ENCODE data around the gene NMNAT3. TPM values are rescaled to one million over a fixed set of nuclear protein-coding genes. Genes with fewer than 3 reads are reported as not detected.

Gene NMNAT3
- total RNA-seq, 2 donors from 2014 or later, result 2.7 to 7.3 TPM

- DNase-seq (ENCODE audit: low spot score in 2 of 2) (no peak), ATAC-seq (no peak)
- Mint-ChIP-seq H3K9me3 (no peaks in the 10 kb centered on the region), H3K36me3 (no peaks in the 10 kb centered on the region), H3K27ac (no peak overlapping the region)
Measured at GRCh38 chr3:139547666-139548065, 130.1 kb downstream of the NMNAT3 start.

GRCh38 chr3:139546772-139547171 lies 131.0 kb downstream of the NMNAT3 start:
- H3K27ac Mint-ChIP-seq, result no peak overlapping the region
- DNase-seq (ENCODE audit: low spot score in 2 of 2), result no peak

GRCh38 chr3:139541532-139542288 lies 136.1 kb downstream of the NMNAT3 start:
- no peaks in the 10 kb centered on the region for H3K9me3 Mint-ChIP-seq
- H3K36me3 Mint-ChIP-seq, result no peaks in the 10 kb centered on the region
- ATAC-seq (no peak), DNase-seq (ENCODE audit: low spot score in 2 of 2) (no peak)
- no peak overlapping the region for H3K27ac Mint-ChIP-seq

More at GRCh38 chr3:139546772-139547171, 131.0 kb downstream of the NMNAT3 start:
- Mint-ChIP-seq H3K36me3 (no peaks in the 10 kb centered on the region), H3K9me3 (no peaks in the 10 kb centered on the region)
- ATAC-seq, result no peak

GRCh38 chr3:139540651-139541531 lies 136.9 kb downstream of the NMNAT3 start:
- no peak overlapping the region for H3K27ac Mint-ChIP-seq
- no peak for DNase-seq (ENCODE audit: low spot score in 2 of 2)
- H3K36me3 Mint-ChIP-seq, result no peaks in the 10 kb centered on the region
- peak in 1 of 2 donors; percentile 39 for ATAC-seq
- H3K9me3 Mint-ChIP-seq, result no peaks in the 10 kb centered on the region

GRCh38 chr3:139538733-139539132 lies 139.0 kb downstream of the NMNAT3 start:
- Mint-ChIP-seq H3K27ac (no peak overlapping the region), H3K36me3 (no peaks in the 10 kb centered on the region), H3K9me3 (no peaks in the 10 kb centered on the region)
- ATAC-seq (no peak), DNase-seq (ENCODE audit: low spot score in 2 of 2) (no peak)

GRCh38 chr3:139537795-139538621 lies 139.8 kb downstream of the NMNAT3 start:
- no peaks in the 10 kb centered on the region for H3K9me3 Mint-ChIP-seq
- no peaks in the 10 kb centered on the region for H3K36me3 Mint-ChIP-seq
- no peak overlapping the region for H3K27ac Mint-ChIP-seq
- ATAC-seq (peak; percentile 36 to 65), DNase-seq (ENCODE audit: low spot score in 2 of 2) (no peak)

- Mint-ChIP-seq H3K9me3 (no peaks in the 10 kb centered on the region), H3K27ac (no peak overlapping the region), H3K36me3 (no peaks in the 10 kb centered on the region)
- no peak for ATAC-seq
- no peak for DNase-seq (ENCODE audit: low spot score in 2 of 2)
Measured at GRCh38 chr3:139537361-139537760, 140.4 kb downstream of the NMNAT3 start.

- Mint-ChIP-seq H3K9me3 (no peaks in the 10 kb centered on the region), H3K27ac (no peak overlapping the region), H3K36me3 (no peaks in the 10 kb centered on the region)
- DNase-seq (ENCODE audit: low spot score in 2 of 2) (no peak), ATAC-seq (no peak)
Measured at GRCh38 chr3:139534992-139535879, 142.5 kb downstream of the NMNAT3 start.

- ATAC-seq (no peak), DNase-seq (ENCODE audit: low spot score in 2 of 2) (no peak)
- Mint-ChIP-seq H3K36me3 (no peaks in the 10 kb centered on the region), H3K27ac (no peak overlapping the region), H3K9me3 (no peaks in the 10 kb centered on the region)
Measured at GRCh38 chr3:139534455-139534812, 143.3 kb downstream of the NMNAT3 start.

GRCh38 chr3:139533781-139534454 lies 143.9 kb downstream of the NMNAT3 start:
- DNase-seq (ENCODE audit: low spot score in 2 of 2) (no peak), ATAC-seq (no peak)
- no peak overlapping the region for H3K27ac Mint-ChIP-seq
- no peaks in the 10 kb centered on the region for H3K36me3 Mint-ChIP-seq
- H3K9me3 Mint-ChIP-seq, result no peaks in the 10 kb centered on the region

- ATAC-seq (no peak), DNase-seq (ENCODE audit: low spot score in 2 of 2) (no peak)
- Mint-ChIP-seq H3K36me3 (no peaks in the 10 kb centered on the region), H3K9me3 (no peaks in the 10 kb centered on the region), H3K27ac (no peak overlapping the region)
Measured at GRCh38 chr3:139532976-139533375, 144.8 kb downstream of the NMNAT3 start.

- DNase-seq (ENCODE audit: low spot score in 2 of 2) (no peak), ATAC-seq (no peak)
- Mint-ChIP-seq H3K36me3 (no peaks in the 10 kb centered on the region), H3K9me3 (no peaks in the 10 kb centered on the region), H3K27ac (no peak overlapping the region)
Measured at GRCh38 chr3:139530717-139531116, 147.1 kb downstream of the NMNAT3 start.

- DNase-seq (ENCODE audit: low spot score in 2 of 2), result no peak
- no peak for ATAC-seq
- no peaks in the 10 kb centered on the region for H3K36me3 Mint-ChIP-seq
- H3K9me3 Mint-ChIP-seq, result no peaks in the 10 kb centered on the region
- H3K27ac Mint-ChIP-seq, result no peak overlapping the region
Measured at GRCh38 chr3:139529662-139530061, 148.1 kb downstream of the NMNAT3 start.

GRCh38 chr3:139528924-139529323 lies 148.8 kb downstream of the NMNAT3 start:
- DNase-seq (ENCODE audit: low spot score in 2 of 2) (no peak), ATAC-seq (no peak)

GRCh38 chr3:139528281-139528680 lies 149.5 kb downstream of the NMNAT3 start:
- Mint-ChIP-seq H3K9me3 (no peaks in the 10 kb centered on the region), H3K27ac (no peak overlapping the region), H3K36me3 (no peaks in the 10 kb centered on the region)
- ATAC-seq, result no peak
- no peak for DNase-seq (ENCODE audit: low spot score in 2 of 2)

More at GRCh38 chr3:139528924-139529323, 148.8 kb downstream of the NMNAT3 start:
- H3K9me3 Mint-ChIP-seq, result no peaks in the 10 kb centered on the region
- H3K36me3 Mint-ChIP-seq, result no peaks in the 10 kb centered on the region
- H3K27ac Mint-ChIP-seq, result no peak overlapping the region
